Astrocyte (in vitro differentiated cells and primary cell): Measurements from ENCODE around the gene ZBTB7A.

Experiments
- CTCF ChIP-seq: IDR thresholded peaks from 2 replicates; pipeline ENCODE4 v1.5.1; 2011; ENCODE audit warnings: low read depth, mild to moderate bottlenecking, inconsistent platforms, low read length, moderate library complexity; ENCODE audit not compliant: insufficient read depth
- EZH2 ChIP-seq: IDR thresholded peaks from 2 replicates; pipeline ENCODE4 v1.6.1; 2012; ENCODE audit warnings: mild to moderate bottlenecking, low read length, inconsistent platforms; ENCODE audit not compliant: insufficient read depth

GRCh38 chr19:4069331-4069959 is 2.7 kb upstream of the ZBTB7A start:
- TF ChIP-seq CTCF, result no peak
- TF ChIP-seq EZH2, result no peak
